Measurements from ENCODE around the gene BSDC1. TPM values are rescaled to one million over a fixed set of nuclear protein-coding genes. Genes with fewer than 3 reads are reported as not detected.

Gene BSDC1
- total RNA-seq, 4 donors from 2014 or later, result 57.3 to 67.9 (median 63.4) TPM

- Histone ChIP-seq H3K9me3 (no peaks in the 10 kb centered on the region), H3K36me3 (peaks cover 16 to 51% (median 47%) of the 10 kb centered on the region in 4 donors), H3K4me3 (no peak overlapping the region), H3K27ac (replicated peaks in 1 of 4) (no peak overlapping the region), H3K4me1 (peaks cover 30 to 44% (median 40%) of the 10 kb centered on the region in 4 donors), H3K27me3 (no peaks in the 10 kb centered on the region)
- TF ChIP-seq CTCF (IDR thresholded peaks at IDR 0.05) (no peak), POLR2AphosphoS5 (IDR thresholded peaks at IDR 0.05) (no peak), POLR2A (IDR thresholded peaks at IDR 0.05; ENCODE audit: low read depth) (no peak), EP300 (IDR thresholded peaks at IDR 0.05) (no peak)
- DNase-seq (ENCODE audit: extremely low spot score), result no peak
- intact Hi-C loops (cut with DNase I), result no loop called here
- 83% methylated on average over 3 of the region's 3 CpGs for WGBS
These were observed 60.8 kb downstream of the BSDC1 start for GRCh38 chr1:32333251-32333963.

- no peaks in the 10 kb centered on the region for H3K9me3 ChIP-seq
- peaks cover 25 to 61% (median 56%) of the 10 kb centered on the region in 4 donors for H3K36me3 ChIP-seq
- DNase-seq (ENCODE audit: extremely low spot score), result no peak
- TF ChIP-seq CTCF (IDR thresholded peaks at IDR 0.05) (no peak), EP300 (IDR thresholded peaks at IDR 0.05) (no peak), POLR2A (IDR thresholded peaks at IDR 0.05; ENCODE audit: low read depth) (no peak), POLR2AphosphoS5 (IDR thresholded peaks at IDR 0.05) (no peak)
- 94% methylated on average over 3 of the region's 3 CpGs for WGBS
- peaks cover 23 to 35% (median 32%) of the 10 kb centered on the region in 4 donors for H3K4me1 ChIP-seq
- H3K4me3 ChIP-seq, result no peak overlapping the region
- H3K27ac ChIP-seq (replicated peaks in 1 of 4), result no peak overlapping the region
- intact Hi-C loops (cut with DNase I), result no loop called here
- H3K27me3 ChIP-seq, result no peaks in the 10 kb centered on the region
These were observed 61.8 kb downstream of the BSDC1 start for GRCh38 chr1:32332290-32333079.

GRCh38 chr1:32331549-32331948, 62.7 kb downstream of the BSDC1 start:
- no peak for DNase-seq (ENCODE audit: extremely low spot score)
- Histone ChIP-seq H3K4me3 (no peak overlapping the region), H3K4me1 (peaks cover 14 to 25% (median 23%) of the 10 kb centered on the region in 4 donors), H3K27me3 (no peaks in the 10 kb centered on the region), H3K36me3 (peaks cover 34 to 70% (median 65%) of the 10 kb centered on the region in 4 donors), H3K9me3 (no peaks in the 10 kb centered on the region), H3K27ac (replicated peaks in 1 of 4) (no peak overlapping the region)
- 90% methylated on average over 12 of the region's 12 CpGs for WGBS
- intact Hi-C loops (cut with DNase I), result no loop called here
- TF ChIP-seq EP300 (IDR thresholded peaks at IDR 0.05) (no peak), POLR2A (IDR thresholded peaks at IDR 0.05; ENCODE audit: low read depth) (no peak), POLR2AphosphoS5 (IDR thresholded peaks at IDR 0.05) (no peak), CTCF (IDR thresholded peaks at IDR 0.05) (no peak)

- TF ChIP-seq POLR2AphosphoS5 (IDR thresholded peaks at IDR 0.05), result no peak
- no peak for TF ChIP-seq EP300 (IDR thresholded peaks at IDR 0.05)
- TF ChIP-seq CTCF (IDR thresholded peaks at IDR 0.05), result no peak
- no peak for TF ChIP-seq POLR2A (IDR thresholded peaks at IDR 0.05; ENCODE audit: low read depth)
- DNase-seq (ENCODE audit: extremely low spot score), result no peak
- 88% methylated on average over 6 of the region's 12 CpGs for WGBS
- H3K27ac ChIP-seq (replicated peaks in 1 of 4), result no peak overlapping the region
- peaks cover 35 to 79% (median 73%) of the 10 kb centered on the region in 4 donors for H3K36me3 ChIP-seq
- no peak overlapping the region for H3K4me3 ChIP-seq
- no peaks in the 10 kb centered on the region for H3K27me3 ChIP-seq
- H3K4me1 ChIP-seq, result peaks cover 10 to 16% (median 15%) of the 10 kb centered on the region in 4 donors
- H3K9me3 ChIP-seq, result no peaks in the 10 kb centered on the region
- intact Hi-C loops (cut with DNase I), result no loop called here
These were observed 63.6 kb downstream of the BSDC1 start for GRCh38 chr1:32330558-32331151.
